Measurements from ENCODE around the gene VPS9D1.
"Not testable (repeated sequence)": the region's sequence is repeated elsewhere in the genome, so short reads cannot be mapped to it uniquely, and the experiment has no call there.

Gene VPS9D1

GRCh38 chr16:89696670-89697128 lies 24.0 kb downstream of the VPS9D1 start:
- Histone ChIP-seq H3K4me1 (ENCODE audit: control insufficient read depth in 1 of 2, insufficient read depth in 2 of 2, low read length in 2 of 2) (peaks cover 0 to 12% of the 10 kb centered on the region in 2 donors), H3K27ac (ENCODE audit: low read length) (no peak overlapping the region), H3K27me3 (ENCODE audit: low read depth, low read length) (no peaks in the 10 kb centered on the region), H3K4me3 (ENCODE audit: low read depth in 1 of 2, low read length in 2 of 2) (no peak overlapping the region), H3K36me3 (ENCODE audit: control insufficient read depth in 1 of 2, insufficient read depth in 2 of 2, low read length in 2 of 2) (peaks cover 8 to 44% of the 10 kb centered on the region in 2 donors), H3K9me3 (ENCODE audit: control insufficient read depth in 1 of 2, low read length in 2 of 2) (no peaks in the 10 kb centered on the region)

- peaks cover 11 to 50% of the 10 kb centered on the region in 2 donors for H3K36me3 ChIP-seq (ENCODE audit: control insufficient read depth in 1 of 2, insufficient read depth in 2 of 2, low read length in 2 of 2)
- H3K4me3 ChIP-seq (ENCODE audit: low read depth in 1 of 2, low read length in 2 of 2) = no peak overlapping the region
- no peak overlapping the region for H3K27ac ChIP-seq (ENCODE audit: low read length)
- H3K9me3 ChIP-seq (ENCODE audit: control insufficient read depth in 1 of 2, low read length in 2 of 2) = no peaks in the 10 kb centered on the region
- peaks cover 0 to 11% of the 10 kb centered on the region in 2 donors for H3K4me1 ChIP-seq (ENCODE audit: control insufficient read depth in 1 of 2, insufficient read depth in 2 of 2, low read length in 2 of 2)
- H3K27me3 ChIP-seq (ENCODE audit: low read depth, low read length) = no peaks in the 10 kb centered on the region
These were observed 24.6 kb downstream of the VPS9D1 start for GRCh38 chr16:89695875-89696669.

GRCh38 chr16:89695086-89695874 lies 25.4 kb downstream of the VPS9D1 start:
- Histone ChIP-seq H3K9me3 (ENCODE audit: control insufficient read depth in 1 of 2, low read length in 2 of 2) (no peaks in the 10 kb centered on the region), H3K27me3 (ENCODE audit: low read depth, low read length) (no peaks in the 10 kb centered on the region), H3K4me1 (ENCODE audit: control insufficient read depth in 1 of 2, insufficient read depth in 2 of 2, low read length in 2 of 2) (peaks cover 0 to 6% of the 10 kb centered on the region in 2 donors), H3K36me3 (ENCODE audit: control insufficient read depth in 1 of 2, insufficient read depth in 2 of 2, low read length in 2 of 2) (peaks cover 15 to 57% of the 10 kb centered on the region in 2 donors), H3K4me3 (ENCODE audit: low read depth in 1 of 2, low read length in 2 of 2) (no peak overlapping the region), H3K27ac (ENCODE audit: low read length) (no peak overlapping the region)

- H3K27ac ChIP-seq (ENCODE audit: low read length); H3K4me3 ChIP-seq (ENCODE audit: low read depth in 1 of 2, low read length in 2 of 2); H3K4me1 ChIP-seq (ENCODE audit: control insufficient read depth in 1 of 2, insufficient read depth in 2 of 2, low read length in 2 of 2); H3K27me3 ChIP-seq (ENCODE audit: low read depth, low read length); H3K9me3 ChIP-seq (ENCODE audit: control insufficient read depth in 1 of 2, low read length in 2 of 2): not testable (repeated sequence)
- peaks cover 15 to 57% of the 10 kb centered on the region in 2 donors for H3K36me3 ChIP-seq (ENCODE audit: control insufficient read depth in 1 of 2, insufficient read depth in 2 of 2, low read length in 2 of 2)
These were observed 26.0 kb downstream of the VPS9D1 start for GRCh38 chr16:89694784-89695085.

- H3K4me1 ChIP-seq (ENCODE audit: control insufficient read depth in 1 of 2, insufficient read depth in 2 of 2, low read length in 2 of 2) = no peaks in the 10 kb centered on the region
- H3K27me3 ChIP-seq (ENCODE audit: low read depth, low read length) = no peaks in the 10 kb centered on the region
- H3K36me3 ChIP-seq (ENCODE audit: control insufficient read depth in 1 of 2, insufficient read depth in 2 of 2, low read length in 2 of 2) = peaks cover 18 to 57% of the 10 kb centered on the region in 2 donors
- no peak overlapping the region for H3K27ac ChIP-seq (ENCODE audit: low read length)
- no peaks in the 10 kb centered on the region for H3K9me3 ChIP-seq (ENCODE audit: control insufficient read depth in 1 of 2, low read length in 2 of 2)
- no peak overlapping the region for H3K4me3 ChIP-seq (ENCODE audit: low read depth in 1 of 2, low read length in 2 of 2)
These were observed 26.5 kb downstream of the VPS9D1 start for GRCh38 chr16:89693931-89694783.

- Histone ChIP-seq H3K4me1 (ENCODE audit: control insufficient read depth in 1 of 2, insufficient read depth in 2 of 2, low read length in 2 of 2) (no peaks in the 10 kb centered on the region), H3K4me3 (ENCODE audit: low read depth in 1 of 2, low read length in 2 of 2) (no peak overlapping the region), H3K36me3 (ENCODE audit: control insufficient read depth in 1 of 2, insufficient read depth in 2 of 2, low read length in 2 of 2) (peaks cover 22 to 57% of the 10 kb centered on the region in 2 donors), H3K27me3 (ENCODE audit: low read depth, low read length) (no peaks in the 10 kb centered on the region), H3K9me3 (ENCODE audit: control insufficient read depth in 1 of 2, low read length in 2 of 2) (no peaks in the 10 kb centered on the region), H3K27ac (ENCODE audit: low read length) (no peak overlapping the region)
These were observed 27.4 kb downstream of the VPS9D1 start for GRCh38 chr16:89693289-89693731.

- Histone ChIP-seq H3K4me1 (ENCODE audit: control insufficient read depth in 1 of 2, insufficient read depth in 2 of 2, low read length in 2 of 2) (peaks cover 0 to 9% of the 10 kb centered on the region in 2 donors), H3K36me3 (ENCODE audit: control insufficient read depth in 1 of 2, insufficient read depth in 2 of 2, low read length in 2 of 2) (peaks cover 22 to 47% of the 10 kb centered on the region in 2 donors), H3K9me3 (ENCODE audit: control insufficient read depth in 1 of 2, low read length in 2 of 2) (no peaks in the 10 kb centered on the region), H3K4me3 (ENCODE audit: low read depth in 1 of 2, low read length in 2 of 2) (no peak overlapping the region), H3K27ac (ENCODE audit: low read length) (no peak overlapping the region), H3K27me3 (ENCODE audit: low read depth, low read length) (no peaks in the 10 kb centered on the region)
These were observed 28.6 kb downstream of the VPS9D1 start for GRCh38 chr16:89691986-89692569.

- Histone ChIP-seq H3K4me3 (ENCODE audit: low read depth in 1 of 2, low read length in 2 of 2) (no peak overlapping the region), H3K27me3 (ENCODE audit: low read depth, low read length) (no peaks in the 10 kb centered on the region), H3K4me1 (ENCODE audit: control insufficient read depth in 1 of 2, insufficient read depth in 2 of 2, low read length in 2 of 2) (peaks cover 0 to 9% of the 10 kb centered on the region in 2 donors), H3K27ac (ENCODE audit: low read length) (no peak overlapping the region), H3K9me3 (ENCODE audit: control insufficient read depth in 1 of 2, low read length in 2 of 2) (no peaks in the 10 kb centered on the region), H3K36me3 (ENCODE audit: control insufficient read depth in 1 of 2, insufficient read depth in 2 of 2, low read length in 2 of 2) (peaks cover 22 to 47% of the 10 kb centered on the region in 2 donors)
These were observed 29.3 kb downstream of the VPS9D1 start for GRCh38 chr16:89691231-89691985.

- Histone ChIP-seq H3K36me3 (ENCODE audit: control insufficient read depth in 1 of 2, insufficient read depth in 2 of 2, low read length in 2 of 2) (peaks cover 22 to 46% of the 10 kb centered on the region in 2 donors), H3K9me3 (ENCODE audit: control insufficient read depth in 1 of 2, low read length in 2 of 2) (no peaks in the 10 kb centered on the region), H3K4me1 (ENCODE audit: control insufficient read depth in 1 of 2, insufficient read depth in 2 of 2, low read length in 2 of 2) (peaks cover 0 to 9% of the 10 kb centered on the region in 2 donors), H3K27me3 (ENCODE audit: low read depth, low read length) (no peaks in the 10 kb centered on the region), H3K4me3 (ENCODE audit: low read depth in 1 of 2, low read length in 2 of 2) (no peak overlapping the region), H3K27ac (ENCODE audit: low read length) (no peak overlapping the region)
These were observed 30.3 kb downstream of the VPS9D1 start for GRCh38 chr16:89690392-89690901.

- not testable (repeated sequence) for H3K4me1 ChIP-seq (ENCODE audit: control insufficient read depth in 1 of 2, insufficient read depth in 2 of 2, low read length in 2 of 2); H3K4me3 ChIP-seq (ENCODE audit: low read depth in 1 of 2, low read length in 2 of 2); H3K27ac ChIP-seq (ENCODE audit: low read length); H3K27me3 ChIP-seq (ENCODE audit: low read depth, low read length); H3K9me3 ChIP-seq (ENCODE audit: control insufficient read depth in 1 of 2, low read length in 2 of 2)
- H3K36me3 ChIP-seq (ENCODE audit: control insufficient read depth in 1 of 2, insufficient read depth in 2 of 2, low read length in 2 of 2) = peaks cover 22 to 39% of the 10 kb centered on the region in 2 donors
These were observed 31.1 kb downstream of the VPS9D1 start for GRCh38 chr16:89689621-89690020.

Measured in muscle layer of duodenum (tissue), 2 donors.